ENCODE results near the gene UBE3A.

The UBE3A gene

GRCh38 chr15:25402342-25402741, 36.5 kb downstream of the UBE3A start:
- TF ChIP-seq SUZ12 (IDR thresholded peaks at IDR 0.05) (no peak), SP1 (IDR thresholded peaks at IDR 0.05) (no peak), TARDBP (IDR thresholded peaks at IDR 0.05) (no peak), BHLHE40 (IDR thresholded peaks at IDR 0.05; ENCODE audit: borderline replicate concordance) (no peak), FOXK2 (IDR thresholded peaks at IDR 0.05) (no peak), HDGF (IDR thresholded peaks at IDR 0.05; ENCODE audit: borderline replicate concordance) (no peak), ARNT (IDR thresholded peaks at IDR 0.05) (no peak), PKNOX1 (IDR thresholded peaks at IDR 0.05) (no peak), FOXA1 (IDR thresholded peaks at IDR 0.05) (no peak), CTBP1 (IDR thresholded peaks at IDR 0.05; ENCODE audit: borderline replicate concordance) (no peak), LEF1 (IDR thresholded peaks at IDR 0.05; ENCODE audit: borderline replicate concordance) (no peak), FOXM1 (IDR thresholded peaks at IDR 0.05; ENCODE audit: borderline replicate concordance) (no peak), ELF4 (IDR thresholded peaks at IDR 0.05) (no peak), ZNF384 (IDR thresholded peaks at IDR 0.05) (no peak)

GRCh38 chr15:25401501-25401900, 37.3 kb downstream of the UBE3A start:
- ChIA-PET CTCF (no interaction called here), POLR2A (no interaction called here)
- no peak for DNase-seq (ENCODE audit: extremely low spot score)
- TF ChIP-seq NFRKB (IDR thresholded peaks at IDR 0.05) (no peak), LEF1 (IDR thresholded peaks at IDR 0.05; ENCODE audit: borderline replicate concordance) (no peak), BHLHE40 (IDR thresholded peaks at IDR 0.05; ENCODE audit: borderline replicate concordance) (no peak)

More at GRCh38 chr15:25402342-25402741, 36.5 kb downstream of the UBE3A start:
- ChIA-PET CTCF (interaction anchor here (0.6 kb wide), 1 partner anchor 20 kb away, joined by 4 read pairs; no protein-coding TSS in a partner anchor), POLR2A (no interaction called here)
- DNase-seq (ENCODE audit: extremely low spot score) = no peak

GRCh38 chr15:25397100-25397499, 41.7 kb downstream of the UBE3A start:
- DNase-seq (ENCODE audit: extremely low spot score) = no peak
- ChIA-PET POLR2A (no interaction called here), CTCF (no interaction called here)
- no peak for TF ChIP-seq TARDBP (IDR thresholded peaks at IDR 0.05)
- no peak for TF ChIP-seq NFRKB (IDR thresholded peaks at IDR 0.05)
- TF ChIP-seq SUZ12 (IDR thresholded peaks at IDR 0.05) = no peak
- TF ChIP-seq SP1 (IDR thresholded peaks at IDR 0.05) = no peak

GRCh38 chr15:25394898-25395297, 43.9 kb downstream of the UBE3A start:
- DNase-seq (ENCODE audit: extremely low spot score) = no peak
- CTCF ChIA-PET = no interaction called here
- TF ChIP-seq LEF1 (IDR thresholded peaks at IDR 0.05; ENCODE audit: borderline replicate concordance) (no peak), FOXK2 (IDR thresholded peaks at IDR 0.05) (no peak), ZNF384 (IDR thresholded peaks at IDR 0.05) (no peak), TARDBP (IDR thresholded peaks at IDR 0.05) (no peak), HDGF (IDR thresholded peaks at IDR 0.05; ENCODE audit: borderline replicate concordance) (no peak), CTBP1 (IDR thresholded peaks at IDR 0.05; ENCODE audit: borderline replicate concordance) (no peak), L3MBTL2 (conservative IDR thresholded peaks at IDR 0.05) (no peak), FOXM1 (IDR thresholded peaks at IDR 0.05; ENCODE audit: borderline replicate concordance) (no peak), PKNOX1 (IDR thresholded peaks at IDR 0.05) (no peak), BHLHE40 (IDR thresholded peaks at IDR 0.05; ENCODE audit: borderline replicate concordance) (no peak), ELF4 (IDR thresholded peaks at IDR 0.05) (no peak), SUZ12 (IDR thresholded peaks at IDR 0.05) (no peak), FOXA1 (IDR thresholded peaks at IDR 0.05) (no peak), NFRKB (IDR thresholded peaks at IDR 0.05) (no peak), ARNT (IDR thresholded peaks at IDR 0.05) (no peak), SP1 (IDR thresholded peaks at IDR 0.05) (no peak)
- POLR2A ChIA-PET = no interaction called here

GRCh38 chr15:25392806-25393205, 46.0 kb downstream of the UBE3A start:
- DNase-seq (ENCODE audit: extremely low spot score) = no peak
- ChIA-PET CTCF (no interaction called here), POLR2A (no interaction called here)
- no peak for TF ChIP-seq BHLHE40 (IDR thresholded peaks at IDR 0.05; ENCODE audit: borderline replicate concordance)
- TF ChIP-seq PKNOX1 (IDR thresholded peaks at IDR 0.05) = no peak
- no peak for TF ChIP-seq SUZ12 (IDR thresholded peaks at IDR 0.05)
- TF ChIP-seq LEF1 (IDR thresholded peaks at IDR 0.05; ENCODE audit: borderline replicate concordance) = no peak
- TF ChIP-seq SP1 (IDR thresholded peaks at IDR 0.05) = no peak
- TF ChIP-seq FOXA1 (IDR thresholded peaks at IDR 0.05) = no peak
- no peak for TF ChIP-seq FOXM1 (IDR thresholded peaks at IDR 0.05; ENCODE audit: borderline replicate concordance)
- TF ChIP-seq ARNT (IDR thresholded peaks at IDR 0.05) = no peak
- no peak for TF ChIP-seq FOXK2 (IDR thresholded peaks at IDR 0.05)

- no peak for DNase-seq (ENCODE audit: extremely low spot score)
- ChIA-PET CTCF (no interaction called here), POLR2A (no interaction called here)
- TF ChIP-seq ZNF384 (IDR thresholded peaks at IDR 0.05) (no peak), SP1 (IDR thresholded peaks at IDR 0.05) (no peak), HDGF (IDR thresholded peaks at IDR 0.05; ENCODE audit: borderline replicate concordance) (no peak)
Observed at GRCh38 chr15:25391971-25392721, 46.7 kb downstream of the UBE3A start.

- TF ChIP-seq TARDBP (IDR thresholded peaks at IDR 0.05) (no peak), SP1 (IDR thresholded peaks at IDR 0.05) (no peak), HDGF (IDR thresholded peaks at IDR 0.05; ENCODE audit: borderline replicate concordance) (no peak), FOXM1 (IDR thresholded peaks at IDR 0.05; ENCODE audit: borderline replicate concordance) (no peak), FOXK2 (IDR thresholded peaks at IDR 0.05) (no peak), CTBP1 (IDR thresholded peaks at IDR 0.05; ENCODE audit: borderline replicate concordance) (no peak), LEF1 (IDR thresholded peaks at IDR 0.05; ENCODE audit: borderline replicate concordance) (no peak), ELF4 (IDR thresholded peaks at IDR 0.05) (no peak), ZNF384 (IDR thresholded peaks at IDR 0.05) (no peak), BHLHE40 (IDR thresholded peaks at IDR 0.05; ENCODE audit: borderline replicate concordance) (no peak), ARNT (IDR thresholded peaks at IDR 0.05) (no peak), SUZ12 (IDR thresholded peaks at IDR 0.05) (no peak), NFRKB (IDR thresholded peaks at IDR 0.05) (no peak), PKNOX1 (IDR thresholded peaks at IDR 0.05) (no peak), FOXA1 (IDR thresholded peaks at IDR 0.05) (no peak), L3MBTL2 (conservative IDR thresholded peaks at IDR 0.05) (no peak)
- no peak for DNase-seq (ENCODE audit: extremely low spot score)
- ChIA-PET CTCF (no interaction called here), POLR2A (no interaction called here)
Observed at GRCh38 chr15:25385986-25386385, 52.8 kb downstream of the UBE3A start.

Measured in HEK293T (cell line).